Measurements from ENCODE around the gene FAM219B.

DNA sequence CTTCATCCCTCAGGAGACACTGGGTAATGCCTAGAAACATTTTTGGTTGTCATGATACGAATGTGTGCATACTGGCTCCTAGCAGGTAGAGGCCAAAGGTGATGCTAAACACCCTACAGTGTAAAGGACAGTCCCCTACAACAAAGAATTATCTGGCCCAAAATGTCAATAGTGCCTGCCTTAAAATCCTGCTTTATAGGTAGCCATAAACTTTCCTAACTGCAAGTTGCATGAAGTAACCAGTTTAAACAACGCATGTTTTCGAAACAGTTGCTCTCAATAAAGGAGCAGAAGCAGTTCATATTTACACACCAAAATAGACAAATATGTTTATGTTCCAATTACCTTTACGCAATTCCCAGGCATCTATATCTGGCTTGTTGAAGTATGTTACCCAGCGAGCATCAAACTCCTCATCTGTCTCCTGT, 22.1 kb upstream of the FAM219B start:
- TF ChIP-seq, protein P1, sequence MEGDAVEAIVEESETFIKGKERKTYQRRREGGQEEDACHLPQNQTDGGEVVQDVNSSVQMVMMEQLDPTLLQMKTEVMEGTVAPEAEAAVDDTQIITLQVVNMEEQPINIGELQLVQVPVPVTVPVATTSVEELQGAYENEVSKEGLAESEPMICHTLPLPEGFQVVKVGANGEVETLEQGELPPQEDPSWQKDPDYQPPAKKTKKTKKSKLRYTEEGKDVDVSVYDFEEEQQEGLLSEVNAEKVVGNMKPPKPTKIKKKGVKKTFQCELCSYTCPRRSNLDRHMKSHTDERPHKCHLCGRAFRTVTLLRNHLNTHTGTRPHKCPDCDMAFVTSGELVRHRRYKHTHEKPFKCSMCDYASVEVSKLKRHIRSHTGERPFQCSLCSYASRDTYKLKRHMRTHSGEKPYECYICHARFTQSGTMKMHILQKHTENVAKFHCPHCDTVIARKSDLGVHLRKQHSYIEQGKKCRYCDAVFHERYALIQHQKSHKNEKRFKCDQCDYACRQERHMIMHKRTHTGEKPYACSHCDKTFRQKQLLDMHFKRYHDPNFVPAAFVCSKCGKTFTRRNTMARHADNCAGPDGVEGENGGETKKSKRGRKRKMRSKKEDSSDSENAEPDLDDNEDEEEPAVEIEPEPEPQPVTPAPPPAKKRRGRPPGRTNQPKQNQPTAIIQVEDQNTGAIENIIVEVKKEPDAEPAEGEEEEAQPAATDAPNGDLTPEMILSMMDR (IDR thresholded peaks at IDR 0.05), result no peak
- no peak for TF ChIP-seq EZH2 (IDR thresholded peaks at IDR 0.05; ENCODE audit: borderline replicate concordance, insufficient read depth, low read depth, low read length, poor library complexity, severe bottlenecking)

Measured in B cell (primary cell).